Measurements from ENCODE around the gene GGTLC2.
"Not testable (repeated sequence)": the region's sequence is repeated elsewhere in the genome, so short reads cannot be mapped to it uniquely, and the experiment has no call there.

The GGTLC2 gene

DNA sequence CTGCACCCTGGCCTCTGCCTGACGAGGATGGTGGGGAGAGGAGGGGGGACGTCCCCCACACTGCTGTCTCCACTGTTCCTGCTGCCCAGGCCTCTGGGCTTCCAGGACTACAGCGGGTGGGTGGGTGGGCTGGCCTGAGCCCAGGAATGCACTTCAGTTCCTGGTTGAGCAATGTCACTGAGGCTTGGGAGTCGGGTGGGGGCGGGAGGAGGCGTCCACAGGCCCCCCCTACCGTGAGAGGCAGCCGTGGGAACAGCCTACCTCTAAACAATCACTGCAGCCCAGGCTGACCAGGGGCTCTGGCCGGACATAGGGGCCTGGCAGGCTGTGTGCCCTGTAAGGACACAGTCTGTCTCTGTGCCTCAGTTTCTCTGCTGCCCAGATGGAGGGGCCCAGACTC, 6.0 kb downstream of the GGTLC2 start:
- H3K9me3 ChIP-seq (ENCODE audit: low read length); H3K27ac ChIP-seq (ENCODE audit: low read depth, low read length, poor library complexity, severe bottlenecking); H3K9ac ChIP-seq (ENCODE audit: low read length); H3K36me3 ChIP-seq (ENCODE audit: insufficient read depth, low read length); H3K27me3 ChIP-seq (ENCODE audit: insufficient read depth, low read length); H3K4me2 ChIP-seq (ENCODE audit: low read length); H3K79me2 ChIP-seq (ENCODE audit: insufficient read depth, low read length); H2AFZ ChIP-seq (ENCODE audit: low read length); H4K20me1 ChIP-seq (ENCODE audit: insufficient read depth, low read length); H3K4me3 ChIP-seq (ENCODE audit: low read depth, low read length, poor library complexity, severe bottlenecking); H3K9me2 ChIP-seq (ENCODE audit: low read depth, low read length); H3F3A ChIP-seq (ENCODE audit: insufficient read depth, low read length): not testable (repeated sequence)
- H3K4me1 ChIP-seq (ENCODE audit: insufficient read depth, low read length, severe bottlenecking) = peaks cover 16% of the 10 kb centered on the region

DNA sequence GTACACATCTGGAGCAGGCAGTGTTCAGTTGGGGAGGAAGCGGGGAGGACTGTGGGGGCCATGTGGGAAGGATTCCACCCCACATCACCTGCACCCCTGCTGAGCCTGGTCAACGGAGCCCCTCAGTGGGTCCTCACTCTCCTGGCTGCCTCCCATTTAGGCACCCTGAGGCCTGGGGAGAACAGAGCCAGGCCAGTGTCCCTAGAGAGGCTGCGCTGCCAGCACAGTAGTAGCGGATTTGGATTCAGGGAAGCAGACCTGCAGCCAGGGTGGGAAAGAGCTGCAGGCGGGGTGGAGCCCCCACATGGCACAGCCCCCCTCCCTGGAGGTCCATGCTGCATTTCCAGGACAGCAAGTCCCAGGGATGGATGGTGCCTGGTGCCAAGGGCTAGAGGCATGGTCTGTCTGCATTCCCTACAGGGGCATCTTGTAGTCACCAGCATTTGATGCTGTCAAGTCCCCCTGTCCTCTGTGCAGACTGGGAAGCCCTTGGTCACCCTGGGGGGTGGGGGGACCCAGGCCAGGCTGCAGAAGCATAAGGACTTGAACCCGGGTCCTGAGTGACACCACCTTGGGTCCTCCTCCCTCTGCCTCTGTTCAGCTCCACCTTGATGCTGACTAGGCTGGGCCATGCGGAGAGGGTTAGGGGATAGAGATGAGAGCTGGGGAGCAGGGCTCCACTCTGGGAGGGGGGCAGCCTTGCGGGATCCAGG, 6.5 kb downstream of the GGTLC2 start:
- H3K36me3 ChIP-seq (ENCODE audit: insufficient read depth, low read length); H3K9me2 ChIP-seq (ENCODE audit: low read depth, low read length): not testable (repeated sequence)
- peak overlapping the region; percentile 72 for H3K27ac ChIP-seq (ENCODE audit: low read depth, low read length, poor library complexity, severe bottlenecking)

DNA sequence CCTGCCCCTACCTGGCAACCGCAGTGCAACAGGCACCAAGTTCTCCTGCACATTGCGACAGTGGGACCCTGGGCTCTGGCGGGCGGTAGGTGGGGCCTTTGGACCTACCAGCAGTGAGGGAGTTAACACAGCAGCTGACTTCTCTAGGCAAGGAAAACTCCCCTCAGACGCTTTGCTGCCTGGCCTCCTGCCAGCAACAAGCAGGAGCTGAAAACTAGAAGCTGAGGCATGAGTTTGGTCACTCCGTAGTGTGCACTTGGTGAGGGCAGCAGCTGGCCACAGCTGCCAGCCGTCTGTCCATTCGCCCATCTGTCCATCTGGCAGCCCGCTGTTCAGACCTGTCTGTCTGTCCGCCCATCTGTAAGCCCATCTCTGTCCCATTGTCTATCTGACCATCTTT, 7.2 kb downstream of the GGTLC2 start:
- not testable (repeated sequence) for H3K4me2 ChIP-seq (ENCODE audit: low read length); H2AFZ ChIP-seq (ENCODE audit: low read length); H3F3A ChIP-seq (ENCODE audit: insufficient read depth, low read length); H3K9ac ChIP-seq (ENCODE audit: low read length); H3K79me2 ChIP-seq (ENCODE audit: insufficient read depth, low read length); H3K27me3 ChIP-seq (ENCODE audit: insufficient read depth, low read length); H3K9me3 ChIP-seq (ENCODE audit: low read length); H3K36me3 ChIP-seq (ENCODE audit: insufficient read depth, low read length); H3K9me2 ChIP-seq (ENCODE audit: low read depth, low read length); H4K20me1 ChIP-seq (ENCODE audit: insufficient read depth, low read length)
- Histone ChIP-seq H3K27ac (ENCODE audit: low read depth, low read length, poor library complexity, severe bottlenecking) (peak overlapping the region; percentile 79), H3K4me3 (ENCODE audit: low read depth, low read length, poor library complexity, severe bottlenecking) (peak overlapping the region; percentile 39), H3K4me1 (ENCODE audit: insufficient read depth, low read length, severe bottlenecking) (peaks cover 28% of the 10 kb centered on the region)

More for the DNA sequence above, 6.5 kb downstream of the GGTLC2 start:
- not testable (repeated sequence) for H3K27me3 ChIP-seq (ENCODE audit: insufficient read depth, low read length); H3K9me3 ChIP-seq (ENCODE audit: low read length); H2AFZ ChIP-seq (ENCODE audit: low read length); H3F3A ChIP-seq (ENCODE audit: insufficient read depth, low read length); H3K79me2 ChIP-seq (ENCODE audit: insufficient read depth, low read length); H4K20me1 ChIP-seq (ENCODE audit: insufficient read depth, low read length); H3K4me2 ChIP-seq (ENCODE audit: low read length)
- Histone ChIP-seq H3K4me1 (ENCODE audit: insufficient read depth, low read length, severe bottlenecking) (peaks cover 22% of the 10 kb centered on the region), H3K9ac (ENCODE audit: low read length) (peak overlapping the region; percentile 42; the same call in 1 of the 2 replicates), H3K4me3 (ENCODE audit: low read depth, low read length, poor library complexity, severe bottlenecking) (peak overlapping the region; percentile 33)

DNA sequence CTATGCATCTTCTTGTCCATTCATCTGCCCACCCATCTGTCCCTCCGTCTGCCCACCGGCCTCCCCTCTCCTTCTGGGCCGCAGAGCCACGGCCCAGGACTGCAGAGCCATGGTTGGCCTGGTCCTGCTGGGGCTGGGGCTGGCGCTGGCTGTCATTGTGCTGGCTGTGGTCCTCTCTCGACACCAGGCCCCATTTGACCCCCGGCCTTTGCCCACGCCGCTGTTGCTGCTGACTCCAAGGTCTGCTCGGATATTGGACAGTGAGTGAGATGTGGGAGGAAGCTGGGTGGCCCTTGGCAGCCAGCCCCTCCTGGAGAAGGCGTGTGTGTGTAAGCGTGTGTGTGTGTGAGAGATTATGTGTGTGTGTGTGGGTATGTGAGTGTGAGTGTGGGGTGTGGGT, 7.7 kb downstream of the GGTLC2 start:
- not testable (repeated sequence) for H2AFZ ChIP-seq (ENCODE audit: low read length); H3K27me3 ChIP-seq (ENCODE audit: insufficient read depth, low read length); H3K9me2 ChIP-seq (ENCODE audit: low read depth, low read length); H3K79me2 ChIP-seq (ENCODE audit: insufficient read depth, low read length); H3K36me3 ChIP-seq (ENCODE audit: insufficient read depth, low read length); H3K4me2 ChIP-seq (ENCODE audit: low read length); H3K9me3 ChIP-seq (ENCODE audit: low read length); H3F3A ChIP-seq (ENCODE audit: insufficient read depth, low read length); H4K20me1 ChIP-seq (ENCODE audit: insufficient read depth, low read length)
- H3K4me3 ChIP-seq (ENCODE audit: low read depth, low read length, poor library complexity, severe bottlenecking) = peak overlapping the region; percentile 39
- H3K4me1 ChIP-seq (ENCODE audit: insufficient read depth, low read length, severe bottlenecking) = peaks cover 33% of the 10 kb centered on the region
- peak overlapping the region; percentile 43; the same call in 1 of the 2 replicates for H3K9ac ChIP-seq (ENCODE audit: low read length)
- peak overlapping the region; percentile 79 for H3K27ac ChIP-seq (ENCODE audit: low read depth, low read length, poor library complexity, severe bottlenecking)

DNA sequence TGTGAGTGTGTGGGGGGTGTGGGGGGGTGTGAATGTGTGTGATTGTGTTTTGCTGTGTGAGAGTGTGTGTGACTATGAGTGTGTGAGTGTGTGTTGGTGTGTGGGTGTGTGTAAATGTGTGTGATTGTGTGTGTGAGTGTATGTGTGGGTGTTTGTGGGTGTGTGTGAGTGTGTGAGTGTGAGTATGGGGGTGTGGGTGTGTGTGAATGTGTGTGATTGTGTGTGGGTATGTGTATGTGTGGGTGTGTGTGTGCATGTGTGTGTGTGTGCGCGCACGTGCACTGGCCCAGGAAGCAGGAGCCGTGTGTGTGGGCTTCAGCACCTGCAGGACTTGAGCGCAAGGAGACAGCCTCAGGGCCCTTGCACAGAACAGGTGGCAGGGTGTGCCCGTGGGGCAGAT, 8.2 kb downstream of the GGTLC2 start:
- H3K4me3 ChIP-seq (ENCODE audit: low read depth, low read length, poor library complexity, severe bottlenecking); H3K9me2 ChIP-seq (ENCODE audit: low read depth, low read length); H3K9ac ChIP-seq (ENCODE audit: low read length); H3K9me3 ChIP-seq (ENCODE audit: low read length); H3K79me2 ChIP-seq (ENCODE audit: insufficient read depth, low read length); H3K36me3 ChIP-seq (ENCODE audit: insufficient read depth, low read length); H3K27me3 ChIP-seq (ENCODE audit: insufficient read depth, low read length); H4K20me1 ChIP-seq (ENCODE audit: insufficient read depth, low read length); H3K4me2 ChIP-seq (ENCODE audit: low read length); H3F3A ChIP-seq (ENCODE audit: insufficient read depth, low read length); H2AFZ ChIP-seq (ENCODE audit: low read length); H3K27ac ChIP-seq (ENCODE audit: low read depth, low read length, poor library complexity, severe bottlenecking): not testable (repeated sequence)
- H3K4me1 ChIP-seq (ENCODE audit: insufficient read depth, low read length, severe bottlenecking) = peaks cover 38% of the 10 kb centered on the region

DNA sequence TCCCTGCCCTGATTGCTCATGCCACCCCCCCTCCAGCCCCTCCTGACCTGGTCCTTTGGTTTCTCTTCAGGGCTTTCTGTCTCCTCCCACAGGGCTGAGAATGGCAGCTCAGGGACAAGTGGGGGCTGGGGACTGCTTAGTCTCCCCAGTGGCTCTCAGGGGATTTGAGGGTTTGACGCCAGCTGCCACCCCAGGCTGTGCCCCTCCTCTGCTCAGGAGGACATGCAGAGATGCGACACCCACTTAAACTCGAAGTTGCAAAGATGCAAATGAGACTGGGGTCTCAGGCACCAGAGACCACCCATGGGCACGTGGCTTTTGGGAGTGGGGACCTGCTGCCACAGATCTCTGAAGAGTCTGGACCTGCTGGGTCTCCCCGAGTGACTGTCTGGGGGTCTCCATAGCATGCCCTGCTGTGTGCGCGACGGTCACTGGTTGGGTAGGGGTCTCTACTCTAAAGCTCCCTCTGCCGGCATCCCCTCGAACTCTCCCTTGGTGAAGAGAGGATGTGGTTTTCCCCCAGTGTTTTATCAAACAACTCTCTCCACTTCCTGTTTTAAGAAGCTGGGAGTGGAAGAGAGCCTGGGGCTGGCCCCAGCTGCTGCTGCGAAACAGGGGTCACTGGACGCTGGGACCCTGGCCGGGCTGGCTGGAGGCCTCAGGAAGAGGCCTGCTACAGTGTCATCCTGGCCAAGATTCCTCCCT, 9.4 kb downstream of the GGTLC2 start:
- peak overlapping the region; percentile 93 for H3K27ac ChIP-seq (ENCODE audit: low read depth, low read length, poor library complexity, severe bottlenecking)
- H3K4me2 ChIP-seq (ENCODE audit: low read length); H3K9ac ChIP-seq (ENCODE audit: low read length); H3K9me3 ChIP-seq (ENCODE audit: low read length); H3K9me2 ChIP-seq (ENCODE audit: low read depth, low read length); H3K27me3 ChIP-seq (ENCODE audit: insufficient read depth, low read length); H3K36me3 ChIP-seq (ENCODE audit: insufficient read depth, low read length); H3K79me2 ChIP-seq (ENCODE audit: insufficient read depth, low read length); H4K20me1 ChIP-seq (ENCODE audit: insufficient read depth, low read length); H3F3A ChIP-seq (ENCODE audit: insufficient read depth, low read length); H2AFZ ChIP-seq (ENCODE audit: low read length); H3K4me3 ChIP-seq (ENCODE audit: low read depth, low read length, poor library complexity, severe bottlenecking): not testable (repeated sequence)
- peaks cover 50% of the 10 kb centered on the region for H3K4me1 ChIP-seq (ENCODE audit: insufficient read depth, low read length, severe bottlenecking)
